ENCODE data around the gene MRPL24. TPM values are rescaled to one million over a fixed set of nuclear protein-coding genes. Genes with fewer than 3 reads are reported as not detected.
A peak's percentile ranks its signal among the peaks of the same experiment; 100 is the strongest.

The MRPL24 gene
- total and polyA plus RNA-seq, 2 of the 13 experiments (the other 11 are each of a cell fraction or from before 2014, with no cell fraction given), result 38.1 to 42.9 TPM

DNA sequence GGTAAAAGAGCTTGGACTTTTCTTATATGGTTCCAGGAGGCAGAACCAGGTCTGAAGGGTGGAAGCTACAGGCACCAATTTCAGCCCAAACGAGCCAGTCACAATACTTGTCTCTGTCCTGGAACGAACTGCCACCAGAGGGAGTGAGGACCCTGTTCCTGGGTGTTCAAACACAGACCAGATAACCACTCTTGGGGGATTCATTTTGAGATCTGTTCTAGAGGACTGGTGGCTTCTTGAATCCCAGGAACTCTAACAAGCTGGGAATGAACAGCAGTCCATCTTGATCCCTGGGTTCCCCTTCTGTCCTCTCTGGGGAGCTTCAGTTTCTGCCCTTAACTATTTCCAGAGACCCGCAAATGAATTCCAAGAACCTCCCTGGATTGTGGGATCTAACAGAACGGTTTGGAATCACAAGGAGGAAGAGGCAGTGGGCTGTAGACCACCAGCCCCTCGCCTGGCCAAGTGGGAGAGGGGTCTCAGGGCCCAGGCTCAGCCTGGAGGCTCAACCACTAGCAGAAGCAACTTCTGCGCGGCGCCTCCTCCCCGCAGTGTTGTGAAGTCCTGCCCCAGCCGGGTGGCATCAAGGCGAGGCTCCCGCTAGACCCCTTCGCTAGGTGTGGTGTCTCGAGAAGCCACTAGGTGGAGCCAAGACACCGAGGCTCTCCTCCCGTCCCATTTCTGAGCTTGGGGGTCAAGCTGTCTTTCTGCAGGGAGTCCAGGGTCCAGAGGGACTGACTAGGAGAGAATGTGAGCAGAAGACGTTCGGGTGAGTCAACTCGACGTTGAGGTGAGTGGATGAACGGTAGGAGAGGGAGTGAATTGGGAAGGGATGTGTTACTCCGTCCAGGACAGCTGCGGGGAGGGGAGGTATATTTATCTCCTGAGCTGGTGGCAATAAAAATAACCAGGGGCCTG lies 51.6 kb downstream of the MRPL24 start (continued):
- TF ChIP-seq, protein P1, sequence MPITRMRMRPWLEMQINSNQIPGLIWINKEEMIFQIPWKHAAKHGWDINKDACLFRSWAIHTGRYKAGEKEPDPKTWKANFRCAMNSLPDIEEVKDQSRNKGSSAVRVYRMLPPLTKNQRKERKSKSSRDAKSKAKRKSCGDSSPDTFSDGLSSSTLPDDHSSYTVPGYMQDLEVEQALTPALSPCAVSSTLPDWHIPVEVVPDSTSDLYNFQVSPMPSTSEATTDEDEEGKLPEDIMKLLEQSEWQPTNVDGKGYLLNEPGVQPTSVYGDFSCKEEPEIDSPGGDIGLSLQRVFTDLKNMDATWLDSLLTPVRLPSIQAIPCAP (CRISPR knock-in tag; IDR thresholded peaks at IDR 0.05; ENCODE audit: low read depth), result no peak
- TF ChIP-seq RXRB (CRISPR knock-in tag; IDR thresholded peaks at IDR 0.05; ENCODE audit: borderline replicate concordance) (no peak), ERF (CRISPR knock-in tag; IDR thresholded peaks at IDR 0.05) (peak; percentile 62; the same call in 1 of the 2 replicates), RBFOX2 (IDR thresholded peaks at IDR 0.05; ENCODE audit: low read depth, low read length) (no peak), TFDP2 (CRISPR knock-in tag; IDR thresholded peaks at IDR 0.05) (0 out of 2 replicates have a peak, but pooled peaks have one; percentile 26), NR2C2 (CRISPR knock-in tag; IDR thresholded peaks at IDR 0.05; ENCODE audit: borderline replicate concordance) (no peak), ZBTB4 (CRISPR knock-in tag; IDR thresholded peaks at IDR 0.05; ENCODE audit: borderline replicate concordance) (no peak), CC2D1A (CRISPR knock-in tag; IDR thresholded peaks at IDR 0.05) (no peak), KDM3A (CRISPR knock-in tag; IDR thresholded peaks at IDR 0.05; ENCODE audit: low read depth) (no peak), ZNF337 (CRISPR knock-in tag; IDR thresholded peaks at IDR 0.05; ENCODE audit: borderline replicate concordance, low read depth) (no peak), CBX2 (IDR thresholded peaks at IDR 0.05; ENCODE audit: low read depth, low read length) (no peak), CBX2 (CRISPR knock-in tag; IDR thresholded peaks at IDR 0.05; ENCODE audit: low read depth) (no peak), KAT8 (CRISPR knock-in tag; IDR thresholded peaks at IDR 0.05) (peak; percentile 50; the same call in 1 of the 2 replicates), ZNF773 (CRISPR knock-in tag; IDR thresholded peaks at IDR 0.05; ENCODE audit: borderline replicate concordance) (no peak), ZNF709 (CRISPR knock-in tag; IDR thresholded peaks at IDR 0.05) (no peak), SAP130 (CRISPR knock-in tag; IDR thresholded peaks at IDR 0.05; ENCODE audit: low read depth) (peak; percentile 36; the same call in 1 of the 2 replicates), ZFY (CRISPR knock-in tag; IDR thresholded peaks at IDR 0.05) (no peak), MATR3 (CRISPR knock-in tag; IDR thresholded peaks at IDR 0.05) (no peak)
- TF ChIP-seq, protein P2, sequence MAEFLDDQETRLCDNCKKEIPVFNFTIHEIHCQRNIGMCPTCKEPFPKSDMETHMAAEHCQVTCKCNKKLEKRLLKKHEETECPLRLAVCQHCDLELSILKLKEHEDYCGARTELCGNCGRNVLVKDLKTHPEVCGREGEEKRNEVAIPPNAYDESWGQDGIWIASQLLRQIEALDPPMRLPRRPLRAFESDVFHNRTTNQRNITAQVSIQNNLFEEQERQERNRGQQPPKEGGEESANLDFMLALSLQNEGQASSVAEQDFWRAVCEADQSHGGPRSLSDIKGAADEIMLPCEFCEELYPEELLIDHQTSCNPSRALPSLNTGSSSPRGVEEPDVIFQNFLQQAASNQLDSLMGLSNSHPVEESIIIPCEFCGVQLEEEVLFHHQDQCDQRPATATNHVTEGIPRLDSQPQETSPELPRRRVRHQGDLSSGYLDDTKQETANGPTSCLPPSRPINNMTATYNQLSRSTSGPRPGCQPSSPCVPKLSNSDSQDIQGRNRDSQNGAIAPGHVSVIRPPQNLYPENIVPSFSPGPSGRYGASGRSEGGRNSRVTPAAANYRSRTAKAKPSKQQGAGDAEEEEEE (CRISPR knock-in tag; IDR thresholded peaks at IDR 0.05; ENCODE audit: borderline replicate concordance), result no peak
- TF ChIP-seq, protein P3, sequence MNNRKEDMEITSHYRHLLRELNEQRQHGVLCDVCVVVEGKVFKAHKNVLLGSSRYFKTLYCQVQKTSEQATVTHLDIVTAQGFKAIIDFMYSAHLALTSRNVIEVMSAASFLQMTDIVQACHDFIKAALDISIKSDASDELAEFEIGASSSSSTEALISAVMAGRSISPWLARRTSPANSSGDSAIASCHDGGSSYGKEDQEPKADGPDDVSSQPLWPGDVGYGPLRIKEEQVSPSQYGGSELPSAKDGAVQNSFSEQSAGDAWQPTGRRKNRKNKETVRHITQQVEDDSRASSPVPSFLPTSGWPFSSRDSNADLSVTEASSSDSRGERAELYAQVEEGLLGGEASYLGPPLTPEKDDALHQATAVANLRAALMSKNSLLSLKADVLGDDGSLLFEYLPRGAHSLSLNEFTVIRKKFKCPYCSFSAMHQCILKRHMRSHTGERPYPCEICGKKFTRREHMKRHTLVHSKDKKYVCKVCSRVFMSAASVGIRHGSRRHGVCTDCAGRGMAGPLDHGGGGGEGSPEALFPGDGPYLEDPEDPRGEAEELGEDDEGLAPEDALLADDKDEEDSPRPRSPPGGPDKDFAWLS (CRISPR knock-in tag; IDR thresholded peaks at IDR 0.05; ENCODE audit: borderline replicate concordance), result no peak

All from HepG2 (cell line).